ENCODE measurements around the gene IL17A. TPM values are rescaled to one million over a fixed set of nuclear protein-coding genes. Genes with fewer than 3 reads are reported as not detected.
"Not testable (repeated sequence)": the region's sequence is repeated elsewhere in the genome, so short reads cannot be mapped to it uniquely, and the experiment has no call there.

The IL17A gene
- total and polyA plus RNA-seq, 8 donors = not detected

GRCh38 chr6:52164319-52165094 lies 21.7 kb upstream of the IL17A start:
- Histone ChIP-seq H3K27ac (no peak overlapping the region), H3K36me3 (no peaks in the 10 kb centered on the region), H3K4me3 (no peak overlapping the region), H3K9me3 (no peaks in the 10 kb centered on the region), H3K4me1 (no peaks in the 10 kb centered on the region), H3K27me3 (peaks cover 0 to 12% of the 10 kb centered on the region in 2 donors)
- no peak for ATAC-seq
- TF ChIP-seq CTCF (IDR thresholded peaks at IDR 0.05) = no peak
- intact Hi-C loops (cut with DNase I) = loop anchor here in 1 of 2 donors (10.0 kb wide), 1 partner anchor 100 kb away; no protein-coding TSS in a partner anchor
- DNase-seq = no peak

GRCh38 chr6:52167267-52167666 lies 18.9 kb upstream of the IL17A start:
- Histone ChIP-seq H3K4me1 (no peaks in the 10 kb centered on the region), H3K27ac (no peak overlapping the region), H3K4me3 (no peak overlapping the region), H3K36me3 (no peaks in the 10 kb centered on the region), H3K27me3 (peaks cover 0 to 12% of the 10 kb centered on the region in 2 donors), H3K9me3 (no peaks in the 10 kb centered on the region)
- ATAC-seq (no peak), DNase-seq (no peak)
- no peak for TF ChIP-seq CTCF (IDR thresholded peaks at IDR 0.05)
- intact Hi-C loops (cut with DNase I) = loop anchor here in 1 of 2 donors (10.0 kb wide), 1 partner anchor 98 kb away; no protein-coding TSS in a partner anchor

- H3K27me3 ChIP-seq = peaks cover 0 to 12% of the 10 kb centered on the region in 2 donors
- intact Hi-C loops (cut with DNase I) = loop anchor here in 1 of 2 donors (10.0 kb wide), 1 partner anchor 96 kb away; no protein-coding TSS in a partner anchor
- not testable (repeated sequence) for H3K4me3 ChIP-seq, DNase-seq, H3K9me3 ChIP-seq, H3K36me3 ChIP-seq, H3K4me1 ChIP-seq, H3K27ac ChIP-seq, ATAC-seq
Measured at GRCh38 chr6:52168351-52168750, 17.8 kb upstream of the IL17A start.

GRCh38 chr6:52174118-52174517 lies 12.1 kb upstream of the IL17A start:
- H3K4me3 ChIP-seq = no peak overlapping the region
- H3K36me3 ChIP-seq = no peaks in the 10 kb centered on the region
- no peaks in the 10 kb centered on the region for H3K4me1 ChIP-seq
- DNase-seq = no peak
- no peak for ATAC-seq
- no peak overlapping the region for H3K27ac ChIP-seq
- no peak for TF ChIP-seq CTCF (IDR thresholded peaks at IDR 0.05)
- intact Hi-C loops (cut with DNase I) = no loop called here
- no peaks in the 10 kb centered on the region for H3K9me3 ChIP-seq
- peaks cover 0 to 6% of the 10 kb centered on the region in 2 donors for H3K27me3 ChIP-seq

DNA sequence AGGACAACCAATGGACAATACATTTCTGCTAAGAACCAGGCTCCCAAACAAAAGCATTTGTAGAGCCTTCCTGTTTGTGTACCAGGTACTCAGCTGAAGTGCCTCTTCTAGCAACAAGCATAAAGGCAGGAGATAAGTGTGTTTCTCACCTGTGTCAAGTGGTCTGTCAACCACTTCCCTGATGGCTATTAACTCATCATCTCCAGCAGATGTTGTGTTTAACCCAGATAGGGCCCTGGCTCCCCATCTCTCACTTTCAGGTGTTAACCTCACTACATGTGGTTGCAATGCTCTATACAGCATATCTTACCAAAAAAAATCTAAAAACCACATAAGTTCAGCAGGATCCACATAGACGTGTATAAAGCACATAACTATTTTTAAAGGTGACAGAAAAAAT lies 9.6 kb upstream of the IL17A start:
- Histone ChIP-seq H3K36me3 (no peaks in the 10 kb centered on the region), H3K27ac (no peak overlapping the region), H3K4me3 (no peak overlapping the region), H3K9me3 (no peaks in the 10 kb centered on the region), H3K27me3 (peaks cover 0 to 6% of the 10 kb centered on the region in 2 donors), H3K4me1 (no peaks in the 10 kb centered on the region)
- ATAC-seq (peak; percentile 49), DNase-seq (no peak)
- intact Hi-C loops (cut with DNase I) = no loop called here
- TF ChIP-seq CTCF (IDR thresholded peaks at IDR 0.05) = no peak

Data from left lung (tissue), 10 donors.